Measurements from ENCODE around the gene RMP24.

RMP24 gene

GRCh38 chr18:35942661-35943060 lies 29.8 kb upstream of the RMP24 start:
- TF ChIP-seq CTCF (IDR thresholded peaks at IDR 0.05) = no peak
- ATAC-seq (ENCODE audit: low FRiP score) (no peak), DNase-seq (ENCODE audit: low spot score) (no peak)

- DNase-seq (ENCODE audit: low spot score) (no peak), ATAC-seq (ENCODE audit: low FRiP score) (no peak)
- no peak for TF ChIP-seq CTCF (IDR thresholded peaks at IDR 0.05)
Observed at GRCh38 chr18:35948080-35948479, 24.4 kb upstream of the RMP24 start.

- no peak for ATAC-seq (ENCODE audit: low FRiP score)
- no peak for TF ChIP-seq CTCF (IDR thresholded peaks at IDR 0.05)
- no peak for DNase-seq (ENCODE audit: low spot score)
Observed at GRCh38 chr18:35949090-35949489, 23.4 kb upstream of the RMP24 start.

- peak; percentile 30 for DNase-seq (ENCODE audit: low spot score)
- TF ChIP-seq CTCF (IDR thresholded peaks at IDR 0.05) = peak in 2 of 3 donors; percentile 81 to 88
- peak; percentile 75 for ATAC-seq (ENCODE audit: low FRiP score)
Observed at GRCh38 chr18:35949903-35950627, 22.4 kb upstream of the RMP24 start.

- DNase-seq (ENCODE audit: low spot score) (no peak), ATAC-seq (ENCODE audit: low FRiP score) (no peak)
- no peak for TF ChIP-seq CTCF (IDR thresholded peaks at IDR 0.05)
Observed at GRCh38 chr18:35950628-35950982, 21.9 kb upstream of the RMP24 start.

GRCh38 chr18:35953688-35954087 lies 18.8 kb upstream of the RMP24 start:
- DNase-seq (ENCODE audit: low spot score) (no peak), ATAC-seq (ENCODE audit: low FRiP score) (no peak)
- TF ChIP-seq CTCF (IDR thresholded peaks at IDR 0.05) = no peak

GRCh38 chr18:35956226-35956625 lies 16.3 kb upstream of the RMP24 start:
- DNase-seq (ENCODE audit: low spot score) (no peak), ATAC-seq (ENCODE audit: low FRiP score) (no peak)
- TF ChIP-seq CTCF (IDR thresholded peaks at IDR 0.05) = no peak
